GM04503 (cell line): ENCODE results near the gene ATAD3A.
"Not testable (repeated sequence)": the region's sequence is repeated elsewhere in the genome, so short reads cannot be mapped to it uniquely, and the experiment has no call there.

Experiments used
- DNase-seq: peaks from one replicate; pipeline ENCODE4 v3.0.0-alpha.2; 2012; ENCODE audit warnings: low read depth

ATAD3A gene

DNA sequence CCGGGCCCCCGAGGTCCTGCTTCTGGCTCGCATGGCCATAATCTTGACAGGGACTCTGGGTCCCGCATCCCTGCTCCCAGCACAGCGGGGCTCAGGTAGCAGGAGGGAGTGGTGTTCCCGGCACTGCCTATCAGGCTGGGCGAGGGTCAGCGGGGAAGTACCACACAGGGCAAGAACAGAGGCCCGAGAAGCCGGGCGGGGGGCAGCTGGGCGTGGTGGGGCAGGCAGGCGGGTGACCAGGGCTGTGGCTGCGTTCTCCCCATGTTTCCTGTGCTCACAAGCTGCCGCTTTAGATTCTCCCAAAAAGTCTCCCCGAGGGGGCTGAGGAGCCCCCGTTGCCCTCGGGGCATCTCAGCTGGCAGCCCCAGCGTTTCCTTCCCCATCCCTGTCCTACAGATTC lies 22.1 kb upstream of the ATAD3A start:
- no peak for DNase-seq

DNA sequence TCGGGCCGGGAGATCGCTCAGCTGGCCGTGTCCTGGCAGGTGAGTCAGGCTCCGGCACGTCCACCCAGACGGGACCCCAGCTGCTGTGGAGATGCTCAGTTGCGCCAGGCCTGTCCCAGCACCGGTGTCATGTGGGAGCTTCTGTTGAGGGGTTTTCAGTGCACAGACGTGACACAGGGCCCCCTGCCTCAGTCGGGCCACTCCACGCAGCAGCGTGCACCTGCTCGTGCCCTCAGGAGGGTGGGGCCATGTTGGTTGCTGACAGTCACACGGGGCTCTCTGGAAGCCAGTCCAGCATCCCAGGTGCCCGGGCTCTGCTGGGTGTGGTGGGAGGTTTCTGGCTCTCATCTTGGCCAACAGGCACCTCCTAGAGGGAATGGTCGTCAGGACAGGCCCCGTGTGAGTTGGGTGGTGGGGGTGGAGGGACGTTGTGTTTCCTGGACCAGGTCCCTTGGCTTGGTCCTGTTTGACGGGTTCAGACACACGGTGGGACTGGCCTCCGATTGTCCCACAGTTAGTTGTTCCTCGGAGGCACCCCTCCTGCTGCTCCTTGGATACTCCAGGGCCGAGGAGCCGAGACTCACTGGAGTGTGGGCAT lies 21.2 kb upstream of the ATAD3A start:
- DNase-seq, result no peak

DNA sequence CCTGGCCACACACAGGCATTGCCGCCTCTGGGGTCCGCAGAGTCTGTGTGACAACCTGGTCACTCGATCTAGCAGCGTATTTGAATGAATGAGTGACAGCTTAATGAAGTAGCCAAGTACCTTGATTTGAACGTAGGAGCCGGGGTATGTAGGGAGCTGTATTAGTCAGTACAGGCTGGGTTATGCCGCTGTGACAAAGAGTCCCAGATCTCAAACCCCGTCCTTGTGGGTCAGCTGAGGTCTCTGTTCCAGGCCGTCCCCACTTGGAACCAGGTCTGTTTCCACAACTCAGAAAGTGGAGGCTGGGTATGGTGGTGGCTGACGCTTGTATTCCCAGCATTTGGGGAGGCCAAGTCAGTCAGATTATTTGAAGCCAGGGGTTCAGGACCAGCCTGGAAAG lies 20.4 kb upstream of the ATAD3A start:
- no peak for DNase-seq

DNA sequence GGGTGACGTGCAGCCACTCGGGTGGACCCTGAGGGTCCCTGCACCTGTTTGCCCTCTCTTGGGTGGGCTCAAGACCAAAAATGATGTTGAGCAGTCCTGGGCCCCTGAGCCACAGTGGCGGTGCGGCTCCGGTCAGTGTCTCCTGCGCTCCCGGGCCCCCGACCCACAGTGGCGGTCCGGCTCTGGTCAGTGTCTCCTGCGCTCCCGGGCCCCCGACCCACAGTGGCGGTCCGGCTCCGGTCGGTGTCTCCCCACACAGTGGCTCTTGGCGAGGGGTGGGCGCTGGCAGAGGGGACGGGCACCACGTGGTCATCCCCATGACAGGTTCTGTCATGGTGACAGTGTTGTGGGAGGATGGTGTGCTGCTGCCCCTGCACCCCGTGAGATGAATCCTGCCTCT lies 17.7 kb upstream of the ATAD3A start:
- not testable (repeated sequence) for DNase-seq

DNA sequence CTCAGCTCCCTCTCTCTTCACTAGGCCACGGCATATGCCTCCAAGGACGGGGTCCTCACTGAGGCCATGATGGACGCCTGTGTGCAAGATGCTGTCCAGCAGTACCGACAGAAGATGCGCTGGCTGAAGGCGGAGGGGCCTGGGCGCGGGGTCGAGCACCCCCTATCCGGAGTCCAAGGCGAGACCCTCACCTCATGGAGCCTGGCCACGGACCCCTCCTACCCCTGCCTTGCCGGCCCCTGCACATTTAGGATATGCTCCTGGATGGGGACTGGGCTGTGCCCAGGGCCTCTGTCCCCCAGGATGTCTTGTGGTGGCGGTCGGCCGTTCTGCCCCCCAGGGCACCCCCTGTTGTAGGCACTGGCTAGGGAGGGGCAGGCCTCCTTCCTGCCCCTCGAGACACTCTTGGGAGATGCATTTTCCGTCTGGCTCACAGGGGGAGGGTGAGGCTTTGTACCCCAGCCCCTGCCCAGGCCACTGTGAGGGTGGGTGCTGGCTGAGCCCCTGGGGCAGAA lies 16.4 kb upstream of the ATAD3A start:
- DNase-seq, result not testable (repeated sequence)

DNA sequence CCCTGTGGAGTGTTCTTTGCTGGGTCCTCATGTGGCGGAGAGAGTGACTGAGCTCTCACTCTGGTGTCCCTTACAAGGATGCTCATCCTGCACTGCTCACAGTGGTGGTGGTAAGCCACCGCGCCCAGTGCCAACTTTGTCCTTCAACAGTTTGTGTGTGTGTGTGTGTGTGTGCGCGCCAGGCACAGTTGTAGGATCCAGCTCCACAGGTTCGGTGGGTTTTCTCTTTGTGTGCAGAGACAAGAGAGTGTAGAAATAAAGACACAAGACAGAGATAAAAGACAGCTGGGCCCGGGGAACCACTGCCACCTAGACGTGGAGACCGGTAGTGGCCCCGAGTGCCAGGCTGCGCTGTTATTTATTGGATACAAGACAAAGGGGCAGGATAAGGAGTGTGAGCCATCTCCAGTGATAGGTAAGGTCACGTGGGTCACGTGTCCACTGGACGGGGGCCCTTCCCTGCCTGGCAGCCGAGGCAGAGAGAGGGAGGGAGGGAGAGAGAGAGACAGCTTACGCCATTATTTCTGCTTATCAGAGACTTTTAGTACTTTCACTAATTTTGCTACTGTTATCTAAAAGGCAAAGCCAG lies 7.1 kb upstream of the ATAD3A start:
- DNase-seq, result not testable (repeated sequence)

DNA sequence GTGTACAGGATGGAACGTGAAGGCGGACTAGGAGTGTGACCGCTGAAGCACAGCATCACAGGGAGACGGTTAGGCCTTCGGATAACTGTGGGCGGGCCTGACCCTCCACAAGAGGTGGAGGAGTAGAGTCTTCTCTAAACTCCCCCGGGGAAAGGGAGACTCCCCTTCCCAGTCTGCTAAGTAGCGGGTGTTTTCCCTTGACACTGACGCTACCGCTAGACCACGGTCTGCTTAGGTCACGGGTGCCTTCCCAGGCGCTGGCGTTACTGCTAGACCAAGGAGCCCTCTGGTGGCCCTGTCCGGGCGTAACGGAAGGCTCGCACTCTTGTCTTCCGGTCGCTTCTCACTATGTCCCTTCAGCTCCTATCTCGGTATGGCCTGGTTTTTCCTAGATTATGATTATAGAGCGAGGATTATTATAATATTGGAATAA lies 6.6 kb upstream of the ATAD3A start:
- DNase-seq, result not testable (repeated sequence)

DNA sequence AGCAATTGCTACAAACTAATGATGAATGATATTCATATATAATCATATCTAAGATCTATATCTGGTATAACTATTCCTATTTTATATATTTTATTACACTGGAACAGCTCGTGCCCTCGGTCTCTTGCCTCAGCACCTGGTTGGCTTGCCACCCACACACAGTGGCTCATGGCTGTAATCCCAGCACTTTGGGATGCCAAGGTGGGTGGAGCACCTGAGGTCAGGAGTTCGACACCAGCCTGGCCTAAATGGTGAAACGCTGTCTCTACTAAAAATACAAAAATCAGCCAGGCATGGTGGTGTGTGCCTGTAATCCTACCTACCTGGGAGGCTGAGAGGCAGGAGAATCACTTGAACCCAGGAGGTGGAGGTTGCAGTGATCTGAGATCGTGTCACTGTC lies 6.2 kb upstream of the ATAD3A start:
- DNase-seq, result not testable (repeated sequence)

DNA sequence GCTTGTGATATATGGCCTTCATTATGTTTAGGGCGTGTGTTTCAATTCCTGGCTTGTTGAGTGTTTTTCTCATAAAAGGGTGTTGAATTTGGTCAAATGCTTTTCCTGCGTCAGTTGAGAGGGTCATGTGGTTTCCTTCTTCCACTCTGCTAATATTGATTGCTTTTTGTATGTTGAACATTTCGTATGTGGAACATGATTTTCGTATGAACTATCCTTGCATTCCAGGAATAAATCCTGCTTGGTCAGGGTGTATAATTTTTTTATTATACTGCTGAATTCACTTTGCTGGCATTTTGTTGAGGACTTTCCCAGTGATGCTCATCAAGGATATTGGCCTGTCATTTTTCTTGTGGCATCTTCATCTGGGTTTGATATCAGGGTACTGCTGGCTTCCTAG lies 4.7 kb upstream of the ATAD3A start:
- no peak for DNase-seq

DNA sequence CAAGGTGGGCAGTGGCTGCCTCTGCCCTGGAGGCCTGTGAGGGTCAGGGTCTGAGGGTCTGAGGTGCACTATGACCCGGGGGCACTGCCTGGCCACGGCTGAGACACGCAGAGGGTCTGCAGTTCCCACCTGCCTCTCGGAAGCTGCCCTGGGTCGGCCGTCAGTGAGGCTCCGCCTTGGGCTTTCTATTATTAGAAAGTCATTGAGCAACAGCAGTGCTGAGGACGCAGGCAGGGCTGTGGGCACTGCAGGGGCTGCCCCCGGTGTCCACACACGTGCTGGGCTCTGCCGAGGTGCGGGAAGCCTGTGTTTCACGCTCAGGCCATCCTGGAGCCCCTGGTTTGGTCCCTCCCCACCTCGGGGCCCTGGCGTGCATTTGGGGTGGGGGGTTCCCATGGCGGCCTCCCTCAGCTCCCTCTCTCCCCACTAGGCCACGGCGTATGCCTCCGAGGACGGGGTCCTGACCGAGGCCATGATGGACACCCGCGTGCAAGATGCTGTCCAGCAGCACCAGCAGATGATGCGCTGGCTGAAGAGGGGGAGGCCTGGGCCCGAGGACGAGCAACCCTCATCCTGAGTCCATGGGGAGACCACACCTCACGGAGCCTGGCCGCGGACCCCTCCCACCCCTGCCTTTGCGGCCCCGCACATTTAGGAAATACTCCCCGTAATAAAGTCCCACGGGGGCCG lies 3.0 kb upstream of the ATAD3A start:
- not testable (repeated sequence) for DNase-seq

DNA sequence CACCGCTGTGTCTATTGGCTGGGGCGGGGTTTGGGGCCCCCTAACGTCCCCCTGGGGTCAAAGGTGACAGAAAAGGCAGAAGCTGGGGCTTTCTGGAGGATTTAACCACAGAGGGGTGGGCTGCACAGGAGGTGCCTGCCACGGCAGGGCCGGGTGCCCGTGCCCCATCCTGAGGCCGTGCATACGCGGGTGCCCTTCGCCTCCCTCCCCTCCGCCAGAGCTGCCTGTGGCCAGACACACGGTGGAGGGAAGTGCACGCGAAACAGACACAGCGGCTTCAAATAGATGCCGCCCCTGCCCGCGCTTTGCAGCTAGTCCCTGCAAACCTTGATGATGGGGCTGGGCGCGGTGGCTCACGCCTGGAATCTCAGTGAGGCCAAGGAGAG lies 2.5 kb upstream of the ATAD3A start:
- DNase-seq, result not testable (repeated sequence)

DNA sequence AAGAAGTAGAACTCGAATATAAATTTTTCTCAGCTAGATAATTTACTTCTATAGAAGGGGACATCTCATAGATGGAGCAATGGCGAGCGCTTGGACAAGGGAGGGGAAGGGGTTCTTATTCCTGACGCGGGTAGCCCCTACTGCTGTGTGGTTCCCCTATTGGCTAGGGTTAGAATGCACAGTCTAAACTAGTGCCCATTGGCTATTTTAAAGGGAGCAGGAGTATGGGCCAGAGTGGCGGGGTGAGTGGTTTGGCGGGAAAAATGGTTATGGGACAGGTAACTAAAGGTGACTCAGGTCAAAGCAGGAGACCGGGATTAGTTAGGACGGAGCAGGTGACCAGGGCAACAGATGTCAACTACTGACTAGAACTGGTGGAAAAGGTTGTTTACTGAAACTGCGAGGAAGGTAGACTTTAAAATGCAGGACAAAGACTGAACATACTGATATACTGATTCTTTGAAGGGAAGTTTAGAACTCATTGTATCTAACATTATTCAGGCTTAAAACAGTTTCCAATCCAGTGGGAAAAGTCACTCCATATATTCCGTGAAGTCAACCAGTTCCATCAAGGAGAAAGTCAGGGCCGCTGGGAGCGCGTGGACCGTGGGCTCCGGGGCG lies 940 bp upstream of the ATAD3A start:
- DNase-seq, result peak; percentile 6

DNA sequence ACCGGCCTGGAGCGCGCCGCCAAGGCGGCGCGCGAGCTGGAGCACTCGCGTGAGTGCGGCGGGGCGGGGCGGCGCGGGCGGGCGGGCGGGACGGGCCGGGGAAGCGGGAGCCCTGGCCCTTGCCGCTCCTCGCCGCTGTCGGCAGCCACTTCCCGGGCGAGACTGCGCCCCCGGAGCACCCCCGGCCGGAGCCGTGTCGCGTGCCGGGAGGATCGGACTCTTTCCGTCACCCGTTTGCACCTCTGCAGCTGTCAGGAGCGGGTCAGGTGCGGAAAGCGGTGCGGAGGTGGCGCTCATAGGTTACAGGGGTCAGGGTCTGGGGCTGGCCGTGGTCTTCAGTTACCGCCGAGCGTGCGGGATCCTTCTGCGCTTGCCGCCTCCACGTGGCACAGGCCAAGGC lies 463 bp downstream of the ATAD3A start:
- DNase-seq, result not testable (repeated sequence)

DNA sequence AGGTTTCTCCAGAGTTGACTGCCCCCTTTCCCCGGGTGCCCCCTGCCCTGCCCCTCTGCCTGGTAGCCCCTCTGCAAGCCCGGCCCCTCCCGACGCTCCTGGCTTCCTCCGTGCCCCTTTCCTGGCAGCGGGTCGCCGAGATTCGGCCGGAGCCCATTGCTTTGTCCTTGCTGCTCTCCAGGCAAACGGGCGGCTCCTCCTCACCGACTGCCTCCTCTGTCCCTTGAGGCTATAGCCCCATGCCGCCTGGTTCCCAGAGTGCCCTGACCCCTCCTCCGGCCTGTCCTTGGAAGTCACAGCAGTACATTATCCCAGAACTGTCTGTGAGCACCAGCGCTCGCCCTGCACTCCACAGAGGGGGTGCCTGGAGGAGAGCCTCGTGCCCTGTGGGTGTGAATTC lies 1.7 kb downstream of the ATAD3A start:
- DNase-seq, result not testable (repeated sequence)

DNA sequence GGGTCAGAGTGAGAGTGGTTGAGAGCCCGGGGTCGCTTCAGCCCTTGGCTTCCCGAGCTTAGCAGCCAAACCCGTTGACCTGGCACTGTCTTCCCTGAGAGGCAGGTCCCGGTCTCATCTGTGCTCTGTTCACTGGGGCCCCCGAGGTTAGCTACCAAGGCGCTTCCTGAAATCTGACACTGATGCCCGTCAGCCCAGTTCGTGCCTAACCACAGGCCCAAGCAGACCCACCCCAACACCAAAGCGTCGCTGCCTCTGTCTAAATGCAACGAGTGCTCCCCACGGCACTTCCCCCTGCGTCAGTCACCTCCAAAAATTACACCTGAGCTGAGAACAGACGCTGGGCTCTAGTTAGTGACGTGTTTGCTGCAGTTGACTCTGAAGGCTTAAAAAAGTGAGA lies 2.4 kb downstream of the ATAD3A start:
- DNase-seq, result not testable (repeated sequence)

DNA sequence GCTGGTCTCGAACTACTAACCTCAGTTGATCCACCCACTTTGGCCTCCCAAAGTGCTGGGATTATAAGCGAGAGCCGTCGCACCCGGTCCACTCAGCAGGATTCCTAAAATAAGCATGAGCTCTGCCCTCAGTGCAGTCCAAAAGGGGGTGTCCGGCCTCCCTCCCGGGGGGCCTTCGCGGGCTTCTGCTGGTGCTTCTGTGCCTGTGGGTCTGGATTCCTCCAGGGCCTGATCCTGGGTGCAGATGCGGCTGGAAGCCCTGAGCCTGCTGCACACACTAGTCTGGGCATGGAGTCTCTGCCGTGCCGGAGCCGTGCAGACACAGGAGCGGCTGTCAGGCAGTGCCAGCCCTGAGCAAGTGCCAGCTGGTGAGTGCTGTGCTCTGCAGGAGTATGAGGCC lies 5.0 kb downstream of the ATAD3A start:
- not testable (repeated sequence) for DNase-seq

DNA sequence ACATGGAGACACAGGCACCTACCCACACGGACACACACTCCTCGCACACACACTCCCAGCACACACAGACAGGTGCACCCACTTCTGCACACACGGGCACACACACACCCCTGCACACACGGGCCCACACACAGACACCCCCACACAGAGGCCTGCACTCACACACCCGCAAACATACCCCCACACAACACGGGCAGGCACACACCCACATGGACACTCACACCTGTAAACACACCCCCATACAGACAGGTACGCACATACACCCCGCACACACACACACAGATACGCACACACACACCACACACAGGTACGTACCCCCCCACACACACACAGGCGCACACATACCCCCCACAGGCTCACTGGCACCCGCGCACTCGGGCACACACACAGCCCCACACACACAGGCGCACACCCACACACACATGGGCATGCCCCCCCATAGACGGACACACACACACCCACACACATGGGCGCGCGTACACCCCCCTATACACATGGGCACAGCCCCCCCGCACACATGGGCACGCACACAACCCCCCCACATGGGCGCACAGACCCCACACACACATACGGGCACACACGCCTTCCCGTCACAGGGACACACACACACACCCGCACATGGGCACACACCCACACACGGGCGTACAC lies 6.1 kb downstream of the ATAD3A start:
- DNase-seq, result no peak

DNA sequence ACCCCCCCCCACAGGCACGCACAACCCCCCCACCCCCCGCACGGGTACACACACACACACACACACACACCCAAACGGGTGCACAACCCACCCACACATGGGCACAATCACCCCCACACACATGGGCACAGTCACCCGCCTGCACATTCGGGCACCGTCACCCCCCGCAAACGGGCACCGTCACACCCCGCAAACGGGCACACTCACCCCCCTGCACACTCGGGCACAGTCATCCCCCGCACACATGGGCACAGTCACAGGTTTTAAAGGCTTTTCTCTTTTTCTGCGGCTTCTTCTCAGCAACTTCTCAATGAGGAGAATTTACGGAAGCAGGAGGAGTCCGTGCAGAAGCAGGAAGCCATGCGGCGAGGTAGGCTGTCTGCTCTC lies 6.7 kb downstream of the ATAD3A start:
- not testable (repeated sequence) for DNase-seq

DNA sequence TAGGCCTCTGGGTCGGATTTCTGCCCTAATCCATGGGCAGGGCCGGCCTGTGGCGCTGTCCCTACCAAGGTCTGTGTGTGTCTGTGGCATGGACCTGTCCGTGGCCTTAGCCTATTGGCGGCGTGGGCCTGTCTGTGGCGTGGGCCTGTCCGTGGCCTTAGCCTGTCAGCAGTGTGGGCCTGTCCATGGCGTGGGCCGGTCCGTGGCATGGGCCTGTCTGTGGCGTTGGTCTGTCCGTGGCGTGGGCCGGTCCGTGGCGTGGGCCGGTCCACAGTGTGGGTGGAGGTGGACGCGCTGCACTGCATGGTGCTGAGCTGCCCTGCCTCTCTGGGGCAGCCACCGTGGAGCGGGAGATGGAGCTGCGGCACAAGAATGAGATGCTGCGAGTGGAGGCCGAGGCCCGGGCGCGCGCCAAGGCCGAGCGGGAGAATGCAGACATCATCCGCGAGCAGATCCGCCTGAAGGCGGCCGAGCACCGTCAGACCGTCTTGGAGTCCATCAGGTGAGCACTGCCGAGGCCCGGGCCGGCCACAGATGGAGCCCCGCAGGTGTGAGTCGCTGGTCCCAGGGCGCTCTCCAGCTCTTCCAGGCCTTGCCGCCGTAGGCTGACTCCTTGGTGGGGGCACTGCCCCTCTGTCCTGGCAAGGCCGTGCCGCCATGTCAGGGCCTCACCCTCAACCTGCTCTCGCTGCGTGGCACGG lies 8.0 kb downstream of the ATAD3A start:
- DNase-seq, result not testable (repeated sequence)

DNA sequence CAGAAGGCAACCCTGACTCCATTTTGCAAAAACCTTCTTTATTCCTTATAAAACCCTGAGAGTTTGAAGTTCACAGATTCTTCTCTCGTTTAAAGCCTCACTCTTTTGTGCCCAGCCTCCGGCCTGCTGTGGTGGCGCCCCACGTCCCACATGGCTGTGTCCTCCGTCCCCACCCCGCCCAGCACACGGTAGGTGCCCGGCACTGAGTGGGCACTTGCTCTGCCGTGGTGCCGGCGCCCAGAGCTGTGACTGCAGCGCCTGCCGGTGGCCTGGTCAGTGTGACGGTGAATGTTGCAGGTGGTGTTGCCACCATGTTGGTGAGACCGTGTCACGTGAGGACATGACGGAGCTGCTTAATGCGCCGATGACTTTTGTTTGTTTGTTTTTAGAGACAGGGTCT lies 9.4 kb downstream of the ATAD3A start:
- DNase-seq, result no peak

DNA sequence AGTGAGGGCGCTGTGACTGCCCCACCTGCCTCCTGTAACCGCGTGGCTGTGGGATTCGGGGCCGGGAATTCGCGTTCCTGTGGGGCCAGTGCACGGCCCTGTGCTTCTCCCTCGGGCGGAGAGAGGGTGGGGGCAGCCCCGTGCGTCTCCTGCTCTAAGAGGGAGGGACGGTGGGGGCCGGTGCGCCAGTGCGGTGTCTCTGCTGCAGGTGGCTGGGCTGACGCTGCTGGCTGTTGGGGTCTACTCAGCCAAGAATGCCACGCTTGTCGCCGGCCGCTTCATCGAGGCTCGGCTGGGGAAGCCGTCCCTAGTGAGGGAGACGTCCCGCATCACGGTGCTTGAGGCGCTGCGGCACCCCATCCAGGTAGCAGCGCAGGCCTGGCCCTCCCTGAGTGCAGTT lies 10.6 kb downstream of the ATAD3A start:
- DNase-seq, result not testable (repeated sequence)

DNA sequence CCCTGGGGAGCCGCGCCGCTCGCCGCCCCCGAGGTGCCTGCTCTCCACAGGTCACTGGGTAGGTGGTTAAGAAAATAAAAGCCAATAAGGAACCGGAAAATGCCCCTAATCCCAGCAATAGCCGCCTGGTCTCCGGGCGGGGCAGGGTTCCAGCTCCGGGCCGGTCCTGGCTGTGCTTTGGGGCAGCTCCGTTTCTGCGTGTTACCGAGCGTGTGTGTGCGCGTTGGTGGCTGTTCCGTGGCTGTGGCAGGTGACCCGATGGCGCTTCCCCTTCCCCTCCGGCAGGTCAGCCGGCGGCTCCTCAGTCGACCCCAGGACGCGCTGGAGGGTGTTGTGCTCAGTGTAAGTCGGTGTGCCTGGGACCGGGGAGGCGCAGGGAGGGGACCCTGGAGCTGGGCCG lies 11.3 kb downstream of the ATAD3A start:
- DNase-seq, result not testable (repeated sequence)
